HepG2 (cell line): Measurements from ENCODE around the gene CXCL9.

Source experiments
- CREB1 ChIP-seq, 2 experiments: fragments of 450-650 bp in 1 of 2; IDR thresholded peaks; 2 replicates each; pipeline ENCODE4 v1.6.1; 2016 to 2017; ENCODE audit warnings: control low read depth in 1 of 2, mild to moderate bottlenecking in 1 of 2, missing compliant biosample characterization in 1 of 2, missing genetic modification characterization in 1 of 2
- EZH2 ChIP-seq: conservative IDR thresholded peaks from 2 replicates; pipeline ENCODE4 v1.6.1; 2012; ENCODE audit warnings: mild to moderate bottlenecking, low read depth, low read length, moderate library complexity
- MAZ ChIP-seq, 2 experiments: sonication (generic) in 1 of 2; formaldehyde crosslinking in 1 of 2; IDR thresholded peaks; 2 replicates each; pipeline versions ENCODE4 v1.5.0 to v1.6.1; 2012 to 2020; ENCODE audit warnings: low read depth in 2 of 2, mild to moderate bottlenecking in 2 of 2, borderline replicate concordance in 1 of 2, improper control_type of control experiment in 1 of 2, low read length in 1 of 2, missing genetic modification reagents in 1 of 2, moderate library complexity in 1 of 2
- PCBP1 ChIP-seq: fragments of 200-400 bp; formaldehyde crosslinking; IDR thresholded peaks from 2 replicates; pipeline ENCODE4 v1.6.1; 2017; ENCODE audit warnings: mild to moderate bottlenecking, low read depth, low read length, borderline replicate concordance
- ZFYVE20 ChIP-seq: sonication (generic); formaldehyde crosslinking; IDR thresholded peaks from 2 replicates; pipeline ENCODE4 v1.8.0; 2023; ENCODE audit warnings: low read depth, mild to moderate bottlenecking, moderate library complexity, missing genetic modification reagents, borderline replicate concordance
- ZZZ3 ChIP-seq: sonication (generic); formaldehyde crosslinking; IDR thresholded peaks from 2 replicates; pipeline ENCODE4 v1.4.0; 2020; ENCODE audit warnings: missing genetic modification reagents, mild to moderate bottlenecking, borderline replicate concordance
- TF ChIP-seq, protein P1 (sequence below), 2 experiments: sonication (generic) in 1 of 2; formaldehyde crosslinking in 1 of 2; IDR thresholded peaks; 2 replicates each; pipeline versions ENCODE4 v1.5.1 to v1.6.1; 2011 to 2020; ENCODE audit warnings: borderline replicate concordance in 1 of 2, low read depth in 1 of 2, low read length in 1 of 2, mild to moderate bottlenecking in 1 of 2, missing genetic modification reagents in 1 of 2, moderate library complexity in 1 of 2
- TF ChIP-seq, protein P2 (sequence below): sonication (generic); formaldehyde crosslinking; IDR thresholded peaks from 2 replicates; pipeline ENCODE4 v1.5.0; 2020; ENCODE audit warnings: mild to moderate bottlenecking, missing genetic modification reagents, moderate library complexity

GRCh38 chr4:75980576-75980975 is 26.7 kb downstream of the CXCL9 start:
- TF ChIP-seq, protein P1, sequence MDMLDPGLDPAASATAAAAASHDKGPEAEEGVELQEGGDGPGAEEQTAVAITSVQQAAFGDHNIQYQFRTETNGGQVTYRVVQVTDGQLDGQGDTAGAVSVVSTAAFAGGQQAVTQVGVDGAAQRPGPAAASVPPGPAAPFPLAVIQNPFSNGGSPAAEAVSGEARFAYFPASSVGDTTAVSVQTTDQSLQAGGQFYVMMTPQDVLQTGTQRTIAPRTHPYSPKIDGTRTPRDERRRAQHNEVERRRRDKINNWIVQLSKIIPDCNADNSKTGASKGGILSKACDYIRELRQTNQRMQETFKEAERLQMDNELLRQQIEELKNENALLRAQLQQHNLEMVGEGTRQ (IDR thresholded peaks at IDR 0.05; ENCODE audit: low read depth, low read length) = no peak
- TF ChIP-seq, protein P1 (CRISPR knock-in tag; IDR thresholded peaks at IDR 0.05; ENCODE audit: borderline replicate concordance) = no peak
- TF ChIP-seq PCBP1 (no peak), CREB1 (IDR thresholded peaks at IDR 0.05) (no peak), CREB1 (CRISPR knock-in tag; IDR thresholded peaks at IDR 0.05) (no peak), ZFYVE20 (CRISPR knock-in tag) (no peak), EZH2 (no peak), MAZ (IDR thresholded peaks at IDR 0.05; ENCODE audit: borderline replicate concordance, low read depth, low read length) (no peak), MAZ (CRISPR knock-in tag; IDR thresholded peaks at IDR 0.05; ENCODE audit: low read depth) (no peak), ZZZ3 (CRISPR knock-in tag) (no peak)
- TF ChIP-seq, protein P2, sequence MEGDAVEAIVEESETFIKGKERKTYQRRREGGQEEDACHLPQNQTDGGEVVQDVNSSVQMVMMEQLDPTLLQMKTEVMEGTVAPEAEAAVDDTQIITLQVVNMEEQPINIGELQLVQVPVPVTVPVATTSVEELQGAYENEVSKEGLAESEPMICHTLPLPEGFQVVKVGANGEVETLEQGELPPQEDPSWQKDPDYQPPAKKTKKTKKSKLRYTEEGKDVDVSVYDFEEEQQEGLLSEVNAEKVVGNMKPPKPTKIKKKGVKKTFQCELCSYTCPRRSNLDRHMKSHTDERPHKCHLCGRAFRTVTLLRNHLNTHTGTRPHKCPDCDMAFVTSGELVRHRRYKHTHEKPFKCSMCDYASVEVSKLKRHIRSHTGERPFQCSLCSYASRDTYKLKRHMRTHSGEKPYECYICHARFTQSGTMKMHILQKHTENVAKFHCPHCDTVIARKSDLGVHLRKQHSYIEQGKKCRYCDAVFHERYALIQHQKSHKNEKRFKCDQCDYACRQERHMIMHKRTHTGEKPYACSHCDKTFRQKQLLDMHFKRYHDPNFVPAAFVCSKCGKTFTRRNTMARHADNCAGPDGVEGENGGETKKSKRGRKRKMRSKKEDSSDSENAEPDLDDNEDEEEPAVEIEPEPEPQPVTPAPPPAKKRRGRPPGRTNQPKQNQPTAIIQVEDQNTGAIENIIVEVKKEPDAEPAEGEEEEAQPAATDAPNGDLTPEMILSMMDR = no peak
